Osteocyte (in vitro differentiated cells): Measurements from ENCODE around the gene AQP11. TPM values are rescaled to one million over a fixed set of nuclear protein-coding genes. Genes with fewer than 3 reads are reported as not detected.

Source experiments
- DNase-seq: peaks from one replicate; pipeline ENCODE4 v3.0.0; 2021; ENCODE audit warnings: mixed read lengths; ENCODE audit not compliant: unreplicated experiment; ENCODE audit errors: extremely low spot score
- H3K27ac Mint-ChIP-seq: one replicate; pipeline ENCODE4 v1.8.0; 2021; ENCODE audit warnings: mild to moderate bottlenecking, mixed read lengths; ENCODE audit not compliant: unreplicated experiment
- H3K27me3 Mint-ChIP-seq: one replicate; pipeline ENCODE4 v1.8.0; 2021; ENCODE audit warnings: mixed read lengths; ENCODE audit not compliant: unreplicated experiment
- H3K36me3 Mint-ChIP-seq: one replicate; pipeline ENCODE4 v1.8.0; 2021; ENCODE audit warnings: mixed read lengths; ENCODE audit not compliant: unreplicated experiment
- H3K4me1 Mint-ChIP-seq: one replicate; pipeline ENCODE4 v1.8.0; 2021; ENCODE audit warnings: mixed read lengths; ENCODE audit not compliant: unreplicated experiment
- H3K4me3 Mint-ChIP-seq: one replicate; pipeline ENCODE4 v1.8.0; 2021; ENCODE audit warnings: mild to moderate bottlenecking, moderate library complexity, mixed read lengths; ENCODE audit not compliant: unreplicated experiment
- H3K9me3 Mint-ChIP-seq: one replicate; pipeline ENCODE4 v1.8.0; 2021; ENCODE audit warnings: mixed read lengths; ENCODE audit not compliant: unreplicated experiment
- long read RNA-seq: library from polyadenylated mRNA; unstranded; transcript quantifications from one replicate; pipeline ENCODE4 v2.0.0, GENCODE V29; 2021
- total RNA-seq: library from RNA; stranded (reverse); gene quantifications from 2 replicates; pipeline ENCODE4 v1.2.1, GENCODE V29; 2021
- TF ChIP-seq, protein P1 (sequence below): fragments of 200-600 bp; sonication (generic); IDR thresholded peaks from 2 replicates; pipeline ENCODE4 v1.5.0; 2021; ENCODE audit warnings: antibody characterized with exemption, mild to moderate bottlenecking, moderate library complexity

The AQP11 gene, protein sequence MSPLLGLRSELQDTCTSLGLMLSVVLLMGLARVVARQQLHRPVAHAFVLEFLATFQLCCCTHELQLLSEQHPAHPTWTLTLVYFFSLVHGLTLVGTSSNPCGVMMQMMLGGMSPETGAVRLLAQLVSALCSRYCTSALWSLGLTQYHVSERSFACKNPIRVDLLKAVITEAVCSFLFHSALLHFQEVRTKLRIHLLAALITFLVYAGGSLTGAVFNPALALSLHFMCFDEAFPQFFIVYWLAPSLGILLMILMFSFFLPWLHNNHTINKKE
- 0.76 and 0.91 TPM in 2 replicates for total RNA-seq
- long read RNA-seq, partial matches to known transcripts, result 0 of 1 reads
- long read RNA-seq, other reads (novel, unspliced or antisense), result 1 of 1 reads

DNA sequence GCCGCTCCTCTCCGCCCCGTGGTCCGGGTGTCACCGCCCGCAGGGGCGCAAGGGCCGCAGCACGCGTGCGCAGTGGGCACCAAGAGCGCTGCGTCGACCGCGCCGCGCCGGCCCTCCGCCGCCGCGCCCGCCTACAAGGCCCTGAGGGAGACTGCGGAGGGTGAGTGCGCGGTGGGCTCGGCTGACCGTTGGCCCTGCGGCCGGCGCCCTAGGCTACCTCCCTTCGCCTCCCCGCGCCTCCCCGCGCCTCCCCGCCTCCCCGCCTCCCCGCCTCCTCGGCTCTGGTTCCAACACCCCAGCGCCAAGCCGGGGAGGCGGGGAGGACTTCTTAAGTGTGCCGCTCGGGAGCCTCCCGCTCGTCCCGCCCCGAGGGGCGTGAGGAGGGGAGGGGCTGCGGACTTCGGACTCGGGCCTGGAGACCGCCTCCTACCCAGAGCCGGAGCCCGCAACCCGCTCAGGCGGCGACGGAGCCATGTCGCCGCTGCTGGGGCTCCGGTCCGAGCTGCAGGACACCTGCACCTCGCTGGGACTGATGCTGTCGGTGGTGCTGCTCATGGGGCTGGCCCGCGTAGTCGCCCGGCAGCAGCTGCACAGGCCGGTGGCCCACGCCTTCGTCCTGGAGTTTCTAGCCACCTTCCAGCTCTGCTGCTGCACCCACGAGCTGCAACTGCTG, at the start of gene AQP11:
Gene AQP11 (plus strand): TSS at position 433 of the 673 bp plus-strand sequence. CDS start 40 bp downstream, at position 473.
- Mint-ChIP-seq H3K36me3 (no peaks in the 10 kb centered on the region), H3K4me1 (peaks cover 15% of the 10 kb centered on the region), H3K4me3 (peak within 1 kb of the TSS; percentile 85), H3K27me3 (peaks cover 5% of the 10 kb centered on the region), H3K9me3 (no peaks in the 10 kb centered on the region), H3K27ac (peak within 1 kb of the TSS; percentile 75)
- TF ChIP-seq, protein P1, sequence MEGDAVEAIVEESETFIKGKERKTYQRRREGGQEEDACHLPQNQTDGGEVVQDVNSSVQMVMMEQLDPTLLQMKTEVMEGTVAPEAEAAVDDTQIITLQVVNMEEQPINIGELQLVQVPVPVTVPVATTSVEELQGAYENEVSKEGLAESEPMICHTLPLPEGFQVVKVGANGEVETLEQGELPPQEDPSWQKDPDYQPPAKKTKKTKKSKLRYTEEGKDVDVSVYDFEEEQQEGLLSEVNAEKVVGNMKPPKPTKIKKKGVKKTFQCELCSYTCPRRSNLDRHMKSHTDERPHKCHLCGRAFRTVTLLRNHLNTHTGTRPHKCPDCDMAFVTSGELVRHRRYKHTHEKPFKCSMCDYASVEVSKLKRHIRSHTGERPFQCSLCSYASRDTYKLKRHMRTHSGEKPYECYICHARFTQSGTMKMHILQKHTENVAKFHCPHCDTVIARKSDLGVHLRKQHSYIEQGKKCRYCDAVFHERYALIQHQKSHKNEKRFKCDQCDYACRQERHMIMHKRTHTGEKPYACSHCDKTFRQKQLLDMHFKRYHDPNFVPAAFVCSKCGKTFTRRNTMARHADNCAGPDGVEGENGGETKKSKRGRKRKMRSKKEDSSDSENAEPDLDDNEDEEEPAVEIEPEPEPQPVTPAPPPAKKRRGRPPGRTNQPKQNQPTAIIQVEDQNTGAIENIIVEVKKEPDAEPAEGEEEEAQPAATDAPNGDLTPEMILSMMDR, result no peak
- peak; percentile 91 for DNase-seq

DNA sequence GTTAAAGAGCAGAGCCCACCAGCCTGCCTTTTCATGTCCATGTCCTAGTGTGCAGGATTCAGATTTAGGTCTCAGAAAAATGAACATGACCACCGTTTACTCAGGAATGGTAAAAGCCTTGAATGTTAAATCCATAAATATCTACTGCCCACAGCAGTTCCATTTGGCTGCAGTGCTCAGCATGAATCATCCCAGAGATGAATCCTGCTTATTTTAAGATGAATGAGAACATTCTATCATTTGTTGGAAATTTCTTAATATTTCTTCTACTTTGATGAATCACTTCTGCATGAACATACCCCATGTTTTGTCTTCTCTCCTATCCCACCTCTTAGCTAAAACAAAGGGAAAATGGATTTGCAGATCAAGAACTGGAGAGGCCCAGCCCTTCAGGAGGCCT, 47.5 kb upstream of the AQP11 start:
- Mint-ChIP-seq H3K4me3 (no peak overlapping the region), H3K27ac (no peak overlapping the region), H3K36me3 (no peaks in the 10 kb centered on the region), H3K27me3 (peaks cover 8% of the 10 kb centered on the region), H3K9me3 (no peaks in the 10 kb centered on the region), H3K4me1 (no peaks in the 10 kb centered on the region)
- no peak for DNase-seq
- TF ChIP-seq, protein P1, result no peak

DNA sequence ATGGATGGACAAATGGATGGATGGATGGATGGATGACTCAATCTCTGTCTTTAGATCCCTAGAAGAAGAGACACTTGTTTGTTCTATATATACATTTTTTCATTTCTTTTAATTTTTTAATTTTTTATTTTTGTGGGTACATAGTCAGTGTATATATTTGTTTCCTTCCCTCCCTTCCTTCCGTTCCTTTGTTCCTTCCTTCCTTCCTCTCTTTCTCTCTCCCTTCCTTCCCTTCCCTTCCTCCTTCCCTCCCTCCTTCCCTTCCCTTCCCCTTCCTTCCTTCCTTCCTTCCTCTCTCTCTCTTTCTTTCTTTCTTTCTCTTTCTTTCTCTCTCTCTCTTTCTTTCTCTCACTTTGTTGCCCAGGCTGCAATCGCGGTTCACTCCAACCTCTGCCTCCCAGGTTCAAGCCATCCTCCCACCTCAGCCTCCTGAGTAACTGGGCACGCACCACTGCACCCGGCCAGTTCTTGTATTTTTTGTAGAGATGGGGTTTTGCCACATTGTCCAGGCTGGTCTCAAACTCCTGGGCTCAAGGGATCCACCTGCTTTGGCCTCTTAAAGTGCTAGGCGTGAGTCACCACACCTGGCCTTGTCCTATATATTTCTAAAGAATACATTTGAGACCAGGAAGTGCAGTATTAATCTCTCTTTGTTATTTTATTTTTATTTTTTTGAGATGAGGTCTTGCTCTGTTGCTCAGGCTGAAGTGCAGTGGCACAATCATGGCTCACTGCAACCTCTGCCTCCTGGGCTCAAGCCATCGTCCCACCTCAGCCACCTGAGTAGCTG, 42.5 kb upstream of the AQP11 start:
- H3K27me3 Mint-ChIP-seq, result no peaks in the 10 kb centered on the region
- peak; percentile 49 for DNase-seq
- TF ChIP-seq, protein P1, result no peak
- H3K4me1 Mint-ChIP-seq, result peaks cover 4% of the 10 kb centered on the region
- no peak overlapping the region for H3K4me3 Mint-ChIP-seq
- no peaks in the 10 kb centered on the region for H3K9me3 Mint-ChIP-seq
- no peaks in the 10 kb centered on the region for H3K36me3 Mint-ChIP-seq
- H3K27ac Mint-ChIP-seq, result no peak overlapping the region

DNA sequence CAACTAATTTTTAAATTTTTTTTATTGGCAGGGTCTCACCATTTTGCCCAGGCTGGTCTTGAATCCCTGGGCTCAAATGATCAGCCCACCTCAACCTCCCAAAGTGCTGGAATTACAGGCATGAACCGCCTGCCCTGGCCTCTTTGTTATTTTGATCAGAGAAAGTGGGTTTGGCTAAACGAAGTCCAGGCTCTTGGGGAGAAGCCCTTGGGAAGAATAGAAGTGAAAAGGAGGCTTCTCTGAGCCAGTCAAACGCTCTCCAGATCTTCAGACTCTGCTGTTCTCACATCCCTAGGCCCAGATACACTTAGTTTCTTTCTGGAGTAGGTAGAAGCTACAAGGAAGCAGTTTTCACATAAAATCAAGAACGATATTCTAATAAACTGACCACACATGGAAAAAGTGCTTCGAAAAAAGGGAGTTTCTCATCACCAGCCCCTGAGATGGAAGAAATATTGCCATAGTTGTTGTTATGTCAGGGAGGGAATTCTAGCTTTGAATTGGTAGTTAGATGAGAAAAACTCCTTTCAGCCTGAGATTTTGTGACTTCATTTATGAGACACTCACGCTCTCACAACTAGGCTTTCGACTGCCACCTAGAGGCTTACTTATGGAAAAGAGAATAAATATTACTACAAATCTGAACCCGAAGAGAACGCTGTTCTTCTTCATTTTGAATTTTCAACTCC, 41.7 kb upstream of the AQP11 start:
- Mint-ChIP-seq H3K4me1 (peaks cover 4% of the 10 kb centered on the region), H3K9me3 (no peaks in the 10 kb centered on the region), H3K27ac (no peak overlapping the region), H3K4me3 (no peak overlapping the region), H3K27me3 (no peaks in the 10 kb centered on the region), H3K36me3 (no peaks in the 10 kb centered on the region)
- peak; percentile 38 for DNase-seq
- TF ChIP-seq, protein P1, result peak; percentile 78
